Measurements from ENCODE around the gene C18orf54.

GRCh38 chr18:54381640-54382039 is 23.9 kb downstream of the C18orf54 start:
- TF ChIP-seq EZH2phosphoT487 (IDR thresholded peaks at IDR 0.05; ENCODE audit: insufficient read depth, low read depth) (no peak), EZH2 (IDR thresholded peaks at IDR 0.05; ENCODE audit: insufficient read depth, poor library complexity, severe bottlenecking) (no peak)

All from GM23248 (cell line).